ENCODE data around the gene TMC3. TPM values are rescaled to one million over a fixed set of nuclear protein-coding genes. Genes with fewer than 3 reads are reported as not detected.
A peak's percentile ranks its signal among the peaks of the same experiment; 100 is the strongest.

The TMC3 gene
- total RNA-seq, 1 donor from 2014 or later: 0.13 TPM

- H3K4me1 ChIP-seq: peaks cover 5% of the 10 kb centered on the region
- H3K9ac ChIP-seq: no peak overlapping the region
- H3K4me3 ChIP-seq: no peak overlapping the region
- no peak overlapping the region for H3K4me3 Mint-ChIP-seq
- H3K36me3 Mint-ChIP-seq: no peaks in the 10 kb centered on the region
- no peaks in the 10 kb centered on the region for H3K9me3 Mint-ChIP-seq
- H3F3A ChIP-seq (ENCODE audit: low read depth): peaks cover 3% of the 10 kb centered on the region
- peaks cover 3% of the 10 kb centered on the region for H3K27me3 Mint-ChIP-seq (ENCODE audit: insufficient read depth, low read depth)
- no peak overlapping the region for H3K4me2 ChIP-seq
- TF ChIP-seq EZH2phosphoT487 (IDR thresholded peaks at IDR 0.05) (no peak), CTCF (IDR thresholded peaks at IDR 0.05) (no peak), EZH2 (IDR thresholded peaks at IDR 0.05) (no peak)
- no peaks in the 10 kb centered on the region for H3K9me3 ChIP-seq (ENCODE audit: low read depth)
- H3K27ac Mint-ChIP-seq: no peak overlapping the region
- no peak for DNase-seq (ENCODE audit: low spot score)
- no peaks in the 10 kb centered on the region for H4K20me1 ChIP-seq (ENCODE audit: low read depth)
- no peak overlapping the region for H3K27ac ChIP-seq
- peaks cover 5% of the 10 kb centered on the region for H3K4me1 Mint-ChIP-seq
- H3K79me2 ChIP-seq (ENCODE audit: low read depth): no peaks in the 10 kb centered on the region
- no peaks in the 10 kb centered on the region for H3K27me3 ChIP-seq
- H3K36me3 ChIP-seq: no peaks in the 10 kb centered on the region
- H2AFZ ChIP-seq (replicated peaks): no peak overlapping the region
Observed at GRCh38 chr15:81411969-81412633, 38.1 kb upstream of the TMC3 start.

DNA sequence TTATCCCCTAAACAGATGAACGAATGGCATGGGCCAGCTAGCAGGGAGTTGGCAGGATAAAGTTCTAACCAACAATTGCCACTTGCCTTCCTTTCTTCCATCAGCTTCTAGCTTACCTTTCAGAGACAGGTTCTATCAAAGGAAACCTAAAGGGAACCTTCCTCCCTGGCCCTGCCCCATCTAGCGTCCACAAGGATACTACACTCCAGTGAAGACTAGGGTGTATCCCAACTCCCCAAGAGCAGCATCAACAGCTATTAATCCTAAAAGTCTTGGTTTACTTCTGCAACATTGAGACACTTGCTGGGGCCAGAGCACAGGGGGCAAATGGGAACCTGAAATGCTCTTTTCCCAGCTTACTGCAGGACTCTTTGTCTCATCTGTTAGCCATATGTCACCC lies 37.0 kb upstream of the TMC3 start:
- Histone ChIP-seq H3F3A (ENCODE audit: low read depth) (peaks cover 3% of the 10 kb centered on the region), H3K79me2 (ENCODE audit: low read depth) (no peaks in the 10 kb centered on the region), H2AFZ (replicated peaks) (no peak overlapping the region), H4K20me1 (ENCODE audit: low read depth) (no peaks in the 10 kb centered on the region), H3K27me3 (no peaks in the 10 kb centered on the region), H3K9me3 (ENCODE audit: low read depth) (no peaks in the 10 kb centered on the region), H3K4me2 (no peak overlapping the region), H3K4me3 (no peak overlapping the region), H3K27ac (no peak overlapping the region), H3K4me1 (peaks cover 5% of the 10 kb centered on the region), H3K9ac (no peak overlapping the region), H3K36me3 (no peaks in the 10 kb centered on the region)
- no peak overlapping the region for H3K27ac Mint-ChIP-seq
- H3K27me3 Mint-ChIP-seq (ENCODE audit: insufficient read depth, low read depth): peaks cover 3% of the 10 kb centered on the region
- H3K4me1 Mint-ChIP-seq: peaks cover 5% of the 10 kb centered on the region
- DNase-seq (ENCODE audit: low spot score): peak; percentile 20
- no peaks in the 10 kb centered on the region for H3K36me3 Mint-ChIP-seq
- no peak overlapping the region for H3K4me3 Mint-ChIP-seq
- TF ChIP-seq EZH2 (IDR thresholded peaks at IDR 0.05) (no peak), CTCF (IDR thresholded peaks at IDR 0.05) (peak; percentile 33), EZH2phosphoT487 (IDR thresholded peaks at IDR 0.05) (no peak)
- no peaks in the 10 kb centered on the region for H3K9me3 Mint-ChIP-seq

GRCh38 chr15:81410318-81410753 lies 36.3 kb upstream of the TMC3 start:
- Mint-ChIP-seq H3K27me3 (ENCODE audit: insufficient read depth, low read depth) (peaks cover 3% of the 10 kb centered on the region), H3K27ac (peak overlapping the region; percentile 55), H3K4me3 (no peak overlapping the region), H3K4me1 (peaks cover 5% of the 10 kb centered on the region), H3K9me3 (no peaks in the 10 kb centered on the region), H3K36me3 (no peaks in the 10 kb centered on the region)
- H3K4me1 ChIP-seq: peaks cover 5% of the 10 kb centered on the region
- no peaks in the 10 kb centered on the region for H3K27me3 ChIP-seq
- H3K4me3 ChIP-seq: no peak overlapping the region
- no peaks in the 10 kb centered on the region for H3K36me3 ChIP-seq
- no peaks in the 10 kb centered on the region for H4K20me1 ChIP-seq (ENCODE audit: low read depth)
- TF ChIP-seq CTCF (IDR thresholded peaks at IDR 0.05) (peak; percentile 76), EZH2phosphoT487 (IDR thresholded peaks at IDR 0.05) (no peak)
- H3K79me2 ChIP-seq (ENCODE audit: low read depth): no peaks in the 10 kb centered on the region
- DNase-seq (ENCODE audit: low spot score): peak; percentile 84
- no peak overlapping the region for H3K9ac ChIP-seq
- H3K9me3 ChIP-seq (ENCODE audit: low read depth): no peaks in the 10 kb centered on the region
- H3F3A ChIP-seq (ENCODE audit: low read depth): peaks cover 3% of the 10 kb centered on the region
- peak overlapping the region; percentile 78 for H2AFZ ChIP-seq (replicated peaks)
- no peak overlapping the region for H3K27ac ChIP-seq
- H3K4me2 ChIP-seq: peak overlapping the region; percentile 50

Measured in neural progenitor cell (in vitro differentiated cells).